Measurements from ENCODE around the gene CLSTN2. TPM values are rescaled to one million over a fixed set of nuclear protein-coding genes. Genes with fewer than 3 reads are reported as not detected.

CLSTN2 gene
- total RNA-seq, 1 donor: not detected

GRCh38 chr3:140258222-140258724 lies 323.3 kb downstream of the CLSTN2 start:
- no peaks in the 10 kb centered on the region for H3K4me1 ChIP-seq (ENCODE audit: insufficient read depth, low read length)
- H3K4me3 ChIP-seq (ENCODE audit: low read length): no peak overlapping the region
- H3K9me3 ChIP-seq (ENCODE audit: low read depth, low read length): no peaks in the 10 kb centered on the region
- no peaks in the 10 kb centered on the region for H3K27me3 ChIP-seq (ENCODE audit: insufficient read depth, low read length)

GRCh38 chr3:140265302-140265701 lies 330.3 kb downstream of the CLSTN2 start:
- Histone ChIP-seq H3K4me1 (ENCODE audit: insufficient read depth, low read length) (no peaks in the 10 kb centered on the region), H3K9me3 (ENCODE audit: low read depth, low read length) (no peaks in the 10 kb centered on the region), H3K4me3 (ENCODE audit: low read length) (no peak overlapping the region), H3K27me3 (ENCODE audit: insufficient read depth, low read length) (no peaks in the 10 kb centered on the region)

DNA sequence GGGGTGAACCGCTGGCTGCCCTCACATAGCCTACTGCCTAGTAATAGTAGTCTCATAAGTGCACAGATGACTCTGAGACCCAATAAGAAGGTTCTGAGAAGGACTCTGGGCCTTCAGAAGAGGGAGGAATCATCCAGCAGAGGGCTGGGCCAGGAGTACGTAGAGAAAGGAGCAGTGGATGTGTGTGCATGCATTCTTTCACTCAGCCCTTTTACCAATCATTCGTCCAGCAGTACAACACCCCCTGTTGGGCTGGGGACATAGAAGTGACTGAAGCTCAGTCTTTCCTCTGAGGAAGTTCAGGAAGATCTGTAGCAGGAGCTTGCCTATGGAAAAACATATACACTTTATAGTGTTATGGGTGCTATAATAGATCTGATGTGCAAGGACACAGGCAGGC lies 333.1 kb downstream of the CLSTN2 start:
- Histone ChIP-seq H3K27me3 (ENCODE audit: insufficient read depth, low read length) (no peaks in the 10 kb centered on the region), H3K4me3 (ENCODE audit: low read length) (no peak overlapping the region), H3K4me1 (ENCODE audit: insufficient read depth, low read length) (no peaks in the 10 kb centered on the region), H3K9me3 (ENCODE audit: low read depth, low read length) (no peaks in the 10 kb centered on the region)

DNA sequence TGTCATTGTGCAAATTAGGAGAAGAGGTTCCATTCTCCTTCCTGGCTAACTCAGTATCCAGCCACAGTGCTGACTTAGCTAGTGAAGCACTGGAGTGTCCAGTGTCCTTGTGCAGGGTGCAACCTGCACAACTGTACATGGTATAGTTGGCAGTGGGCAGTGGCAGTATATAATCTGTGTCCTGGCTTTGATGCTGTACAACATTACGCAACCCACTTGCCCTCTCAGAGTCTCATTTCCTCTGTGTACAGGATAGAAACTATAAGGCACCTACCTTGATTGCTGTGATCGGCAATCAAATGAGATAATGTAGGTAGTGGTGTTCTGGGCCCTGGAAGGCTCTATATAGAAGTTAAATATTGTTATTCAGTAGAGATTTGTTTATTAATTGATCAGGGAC lies 333.6 kb downstream of the CLSTN2 start:
- no peaks in the 10 kb centered on the region for H3K9me3 ChIP-seq (ENCODE audit: low read depth, low read length)

GRCh38 chr3:140270329-140270728 lies 335.3 kb downstream of the CLSTN2 start:
- no peaks in the 10 kb centered on the region for H3K4me1 ChIP-seq (ENCODE audit: insufficient read depth, low read length)
- no peaks in the 10 kb centered on the region for H3K9me3 ChIP-seq (ENCODE audit: low read depth, low read length)
- H3K27me3 ChIP-seq (ENCODE audit: insufficient read depth, low read length): no peaks in the 10 kb centered on the region
- H3K4me3 ChIP-seq (ENCODE audit: low read length): no peak overlapping the region

More for the DNA sequence above, 333.6 kb downstream of the CLSTN2 start:
- H3K27me3 ChIP-seq (ENCODE audit: insufficient read depth, low read length): no peaks in the 10 kb centered on the region
- no peak overlapping the region for H3K4me3 ChIP-seq (ENCODE audit: low read length)
- H3K4me1 ChIP-seq (ENCODE audit: insufficient read depth, low read length): no peaks in the 10 kb centered on the region

- Histone ChIP-seq H3K27me3 (ENCODE audit: insufficient read depth, low read length) (no peaks in the 10 kb centered on the region), H3K4me1 (ENCODE audit: insufficient read depth, low read length) (no peaks in the 10 kb centered on the region), H3K4me3 (ENCODE audit: low read length) (no peak overlapping the region), H3K9me3 (ENCODE audit: low read depth, low read length) (no peaks in the 10 kb centered on the region)
Observed at GRCh38 chr3:140273542-140274195, 338.7 kb downstream of the CLSTN2 start.

DNA sequence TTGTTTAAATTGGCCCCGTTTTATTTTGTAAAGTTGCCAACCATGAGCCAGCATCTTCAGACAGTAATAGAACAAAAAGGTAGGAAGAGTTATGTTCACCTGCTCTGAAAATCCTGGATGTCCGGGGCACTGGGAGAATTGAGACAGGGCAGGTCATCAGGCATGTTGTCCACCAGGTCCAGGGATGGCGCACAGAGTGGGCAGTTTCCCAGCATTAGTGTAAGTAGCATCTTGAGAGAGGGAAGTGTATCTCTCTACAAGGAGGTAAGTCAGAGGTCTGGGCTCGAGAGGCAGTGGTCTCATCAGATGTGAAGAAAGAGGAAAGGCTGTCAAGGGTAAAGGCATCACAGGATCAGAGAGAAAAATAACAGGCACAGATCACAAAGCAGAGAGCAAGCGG lies 339.4 kb downstream of the CLSTN2 start:
- Histone ChIP-seq H3K4me1 (ENCODE audit: insufficient read depth, low read length) (no peaks in the 10 kb centered on the region), H3K4me3 (ENCODE audit: low read length) (no peak overlapping the region), H3K9me3 (ENCODE audit: low read depth, low read length) (no peaks in the 10 kb centered on the region), H3K27me3 (ENCODE audit: insufficient read depth, low read length) (no peaks in the 10 kb centered on the region)

- no peak overlapping the region for H3K4me3 ChIP-seq (ENCODE audit: low read length)
Observed at GRCh38 chr3:140276703-140277102, 341.7 kb downstream of the CLSTN2 start.

GRCh38 chr3:140277886-140278285 lies 342.9 kb downstream of the CLSTN2 start:
- Histone ChIP-seq H3K9me3 (ENCODE audit: low read depth, low read length) (no peaks in the 10 kb centered on the region), H3K4me3 (ENCODE audit: low read length) (no peak overlapping the region), H3K27me3 (ENCODE audit: insufficient read depth, low read length) (no peaks in the 10 kb centered on the region), H3K4me1 (ENCODE audit: insufficient read depth, low read length) (no peaks in the 10 kb centered on the region)

More at GRCh38 chr3:140276703-140277102, 341.7 kb downstream of the CLSTN2 start:
- Histone ChIP-seq H3K9me3 (ENCODE audit: low read depth, low read length) (no peaks in the 10 kb centered on the region), H3K27me3 (ENCODE audit: insufficient read depth, low read length) (no peaks in the 10 kb centered on the region), H3K4me1 (ENCODE audit: insufficient read depth, low read length) (no peaks in the 10 kb centered on the region)

DNA sequence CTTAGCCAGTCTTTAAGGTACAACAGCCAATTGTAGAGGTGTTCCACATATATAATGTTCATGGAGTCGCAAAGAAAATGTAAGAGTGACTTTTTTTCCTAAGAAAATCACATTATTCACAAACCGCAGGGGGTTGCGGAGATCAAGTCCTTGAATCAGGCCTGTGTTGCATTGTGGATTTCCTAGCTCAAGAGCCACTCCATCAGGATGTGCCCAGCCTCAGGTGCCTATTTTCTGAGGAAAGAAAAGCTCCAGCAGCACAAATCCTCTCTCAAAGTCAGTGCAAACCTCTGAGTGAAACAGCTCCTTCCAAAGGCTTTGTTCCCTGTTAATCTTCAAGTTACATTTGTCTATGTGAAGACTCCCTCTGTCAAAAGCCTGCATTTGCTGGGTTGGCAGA lies 349.4 kb downstream of the CLSTN2 start:
- no peaks in the 10 kb centered on the region for H3K4me1 ChIP-seq (ENCODE audit: insufficient read depth, low read length)
- H3K9me3 ChIP-seq (ENCODE audit: low read depth, low read length): no peaks in the 10 kb centered on the region
- no peak overlapping the region for H3K4me3 ChIP-seq (ENCODE audit: low read length)
- no peaks in the 10 kb centered on the region for H3K27me3 ChIP-seq (ENCODE audit: insufficient read depth, low read length)

DNA sequence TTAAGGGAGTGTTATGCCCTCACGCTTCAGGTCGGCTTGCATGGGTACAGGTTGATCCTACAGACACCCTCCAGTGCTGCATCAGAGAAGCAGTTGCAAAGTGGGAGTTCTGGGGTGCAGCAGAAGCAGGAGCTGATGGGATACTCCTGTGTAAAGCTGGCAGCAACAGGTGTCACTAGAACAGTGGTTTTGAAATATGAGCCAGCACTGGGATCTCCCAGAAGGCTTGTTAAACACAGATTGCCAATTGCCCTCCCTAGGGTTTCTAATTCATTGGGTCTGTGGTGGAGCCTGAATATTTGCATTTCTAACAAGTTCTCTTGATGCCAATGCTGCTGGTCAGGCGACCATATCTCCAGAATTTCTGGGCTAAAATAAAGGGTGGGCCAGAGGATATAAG lies 350.4 kb downstream of the CLSTN2 start:
- H3K4me1 ChIP-seq (ENCODE audit: insufficient read depth, low read length): no peaks in the 10 kb centered on the region
- no peaks in the 10 kb centered on the region for H3K9me3 ChIP-seq (ENCODE audit: low read depth, low read length)
- H3K27me3 ChIP-seq (ENCODE audit: insufficient read depth, low read length): no peaks in the 10 kb centered on the region
- H3K4me3 ChIP-seq (ENCODE audit: low read length): no peak overlapping the region

DNA sequence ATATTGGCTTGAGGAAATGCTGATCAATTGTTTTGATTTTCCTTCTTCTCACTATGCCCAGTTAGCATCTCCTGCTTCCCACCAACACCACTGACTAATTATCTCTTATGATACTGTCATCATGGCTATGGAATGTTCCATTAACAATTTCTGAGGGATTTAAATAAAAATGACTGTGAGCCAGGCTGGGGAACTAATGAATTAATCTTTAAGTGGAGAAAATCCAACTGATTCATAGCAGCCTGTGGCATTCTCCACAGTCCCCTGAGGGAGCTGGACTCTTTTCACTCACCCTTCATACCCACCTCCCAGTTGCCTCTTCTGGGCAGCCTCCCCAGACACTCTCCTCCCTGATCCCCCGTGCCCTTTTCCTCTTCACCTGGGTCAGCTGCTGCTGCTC lies 353.6 kb downstream of the CLSTN2 start:
- no peaks in the 10 kb centered on the region for H3K27me3 ChIP-seq (ENCODE audit: insufficient read depth, low read length)
- no peaks in the 10 kb centered on the region for H3K4me1 ChIP-seq (ENCODE audit: insufficient read depth, low read length)
- H3K4me3 ChIP-seq (ENCODE audit: low read length): no peak overlapping the region
- no peaks in the 10 kb centered on the region for H3K9me3 ChIP-seq (ENCODE audit: low read depth, low read length)

DNA sequence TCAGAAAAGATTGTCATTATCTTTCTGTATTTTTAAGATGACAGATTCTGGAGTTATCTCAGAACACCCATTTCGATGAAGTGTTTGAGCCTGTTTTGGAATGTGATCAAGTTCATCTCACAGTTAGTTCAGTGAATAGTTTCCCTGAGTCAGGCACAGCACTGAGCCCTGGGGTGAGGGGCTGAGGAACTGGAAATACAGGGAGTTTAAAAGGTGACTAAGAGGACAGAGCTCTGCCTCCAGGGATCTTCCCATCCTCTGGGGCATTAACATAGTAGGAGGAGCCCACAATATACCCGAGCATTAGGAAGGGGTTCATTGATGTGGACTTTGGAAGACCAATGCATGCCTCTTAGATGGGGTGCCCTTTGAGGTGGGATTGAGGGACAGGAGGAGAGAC lies 355.1 kb downstream of the CLSTN2 start:
- no peaks in the 10 kb centered on the region for H3K4me1 ChIP-seq (ENCODE audit: insufficient read depth, low read length)
- H3K4me3 ChIP-seq (ENCODE audit: low read length): no peak overlapping the region
- no peaks in the 10 kb centered on the region for H3K27me3 ChIP-seq (ENCODE audit: insufficient read depth, low read length)
- no peaks in the 10 kb centered on the region for H3K9me3 ChIP-seq (ENCODE audit: low read depth, low read length)

DNA sequence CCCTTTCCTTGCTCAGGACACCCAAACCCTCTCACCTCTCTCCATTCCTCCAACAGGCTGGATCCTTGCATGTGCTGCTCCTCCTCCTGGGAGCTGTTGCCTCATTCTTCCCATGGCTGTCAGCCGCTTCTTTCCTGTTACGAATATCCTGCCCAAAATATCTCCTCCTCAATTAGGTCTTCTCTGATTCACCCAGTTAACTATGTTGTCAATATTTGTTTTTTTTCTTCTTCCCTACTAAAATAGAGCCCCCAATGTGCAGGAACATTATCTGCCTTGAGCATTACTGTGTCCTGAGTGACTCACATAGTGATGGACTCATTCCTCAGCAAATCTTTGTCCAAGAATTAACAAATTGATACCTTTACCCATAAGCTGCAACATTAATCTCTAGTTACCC lies 357.2 kb downstream of the CLSTN2 start:
- no peaks in the 10 kb centered on the region for H3K9me3 ChIP-seq (ENCODE audit: low read depth, low read length)
- no peak overlapping the region for H3K4me3 ChIP-seq (ENCODE audit: low read length)
- no peaks in the 10 kb centered on the region for H3K27me3 ChIP-seq (ENCODE audit: insufficient read depth, low read length)
- H3K4me1 ChIP-seq (ENCODE audit: insufficient read depth, low read length): no peaks in the 10 kb centered on the region

DNA sequence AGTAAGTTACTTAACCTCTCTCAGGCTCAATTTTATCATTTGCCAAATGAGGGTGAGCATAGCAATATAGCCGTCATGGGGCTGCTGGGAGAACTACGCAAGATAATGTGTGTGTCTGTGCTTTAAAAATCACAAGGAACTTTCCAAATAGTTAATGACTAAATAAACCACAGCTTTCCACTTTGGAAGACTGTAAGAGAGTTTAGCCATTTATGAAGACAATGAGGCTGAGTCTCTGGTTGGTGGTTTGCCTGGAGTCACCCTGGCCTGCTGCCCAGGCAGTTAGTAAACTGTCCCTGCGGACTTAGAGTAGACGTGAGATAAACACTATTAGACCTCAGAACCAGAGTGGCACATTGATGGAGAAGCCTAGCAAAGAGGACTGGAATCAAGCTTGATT lies 357.7 kb downstream of the CLSTN2 start:
- Histone ChIP-seq H3K4me1 (ENCODE audit: insufficient read depth, low read length) (no peaks in the 10 kb centered on the region), H3K4me3 (ENCODE audit: low read length) (no peak overlapping the region), H3K27me3 (ENCODE audit: insufficient read depth, low read length) (no peaks in the 10 kb centered on the region), H3K9me3 (ENCODE audit: low read depth, low read length) (no peaks in the 10 kb centered on the region)

DNA sequence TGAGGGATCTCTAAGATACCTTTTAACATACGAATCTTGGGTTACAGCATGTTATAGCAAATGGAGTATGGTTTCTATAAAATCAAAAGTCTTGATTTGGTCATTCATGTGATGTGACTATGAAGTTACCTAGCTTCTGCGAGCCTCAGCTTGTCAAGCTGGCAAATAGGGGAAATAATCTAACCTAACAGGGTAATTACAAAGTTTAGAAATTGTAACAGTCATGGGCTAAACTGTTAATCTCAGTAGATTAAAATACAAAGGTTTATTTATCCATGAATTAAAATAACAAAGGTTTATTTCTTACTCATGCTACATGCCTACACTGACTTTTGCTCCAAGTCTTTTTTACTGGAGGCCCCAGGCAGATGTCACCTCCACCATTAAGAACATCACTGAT lies 359.1 kb downstream of the CLSTN2 start:
- no peaks in the 10 kb centered on the region for H3K9me3 ChIP-seq (ENCODE audit: low read depth, low read length)
- no peaks in the 10 kb centered on the region for H3K27me3 ChIP-seq (ENCODE audit: insufficient read depth, low read length)
- no peak overlapping the region for H3K4me3 ChIP-seq (ENCODE audit: low read length)
- H3K4me1 ChIP-seq (ENCODE audit: insufficient read depth, low read length): no peaks in the 10 kb centered on the region
